GM23338 (cell line): ENCODE measurements around the gene CCSER2. TPM values are rescaled to one million over a fixed set of nuclear protein-coding genes. Genes with fewer than 3 reads are reported as not detected.

Experiments used
- ATAC-seq: fragments of 200-7000 bp; cut with Tn5 transposase; 3 replicates; pipeline ENCODE4 v1.9.1; 2020
- DNase-seq: peaks from one replicate; pipeline ENCODE4 v3.0.0-alpha.2; 2015; ENCODE audit warnings: low spot score
- H2AFZ ChIP-seq: fragments of 200-600 bp; sonication (generic); 2 replicates; pipeline ENCODE4 v1.8.0; 2016; ENCODE audit warnings: antibody characterized with exemption, mild to moderate bottlenecking, moderate library complexity
- H3F3A ChIP-seq: fragments of 200-600 bp; sonication (generic); replicated peaks from 2 replicates; pipeline ENCODE4 v1.8.0; 2017; ENCODE audit warnings: antibody characterized with exemption, mixed run types, low read depth
- H3K27ac ChIP-seq: fragments of 200-600 bp; sonication (generic); 2 replicates; pipeline ENCODE4 v1.6.1; 2016; ENCODE audit warnings: low read depth
- H3K27me3 ChIP-seq: fragments of 200-600 bp; sonication (generic); 2 replicates; pipeline ENCODE4 v1.8.0; 2016; ENCODE audit warnings: mild to moderate bottlenecking, mixed run types, moderate library complexity; ENCODE audit not compliant: insufficient read depth
- H3K36me3 ChIP-seq: fragments of 200-600 bp; sonication (generic); 2 replicates; pipeline ENCODE4 v1.8.0; 2016; ENCODE audit warnings: mild to moderate bottlenecking; ENCODE audit not compliant: insufficient read depth
- H3K4me1 ChIP-seq: fragments of 200-600 bp; sonication (generic); 2 replicates; pipeline ENCODE4 v1.8.0; 2016; ENCODE audit warnings: mild to moderate bottlenecking, moderate library complexity; ENCODE audit not compliant: insufficient read depth
- H3K4me2 ChIP-seq: fragments of 200-600 bp; sonication (generic); 2 replicates; pipeline ENCODE4 v1.7.1; 2017; ENCODE audit warnings: mixed run types
- H3K4me3 ChIP-seq: fragments of 200-600 bp; sonication (generic); 2 replicates; pipeline ENCODE4 v1.6.1; 2016; ENCODE audit warnings: mixed run types
- H3K79me2 ChIP-seq: fragments of 200-600 bp; sonication (generic); replicated peaks from 2 replicates; pipeline ENCODE4 v1.8.0; 2017; ENCODE audit warnings: mild to moderate bottlenecking; ENCODE audit not compliant: insufficient read depth
- H3K9me2 ChIP-seq: fragments of 200-600 bp; sonication (generic); 2 replicates; pipeline ENCODE4 v1.8.0; 2017; ENCODE audit not compliant: insufficient read depth
- H4K20me1 ChIP-seq: fragments of 200-600 bp; sonication (generic); replicated peaks from 2 replicates; pipeline ENCODE4 v1.8.0; 2017; ENCODE audit warnings: mild to moderate bottlenecking; ENCODE audit not compliant: insufficient read depth
- H3K27ac Mint-ChIP-seq: 2 replicates; pipeline ENCODE4 v1.8.0; 2020; ENCODE audit warnings: inconsistent platforms, mild to moderate bottlenecking, moderate library complexity, mixed read lengths
- H3K27me3 Mint-ChIP-seq: 3 replicates; pipeline ENCODE4 v1.8.0; 2022; ENCODE audit warnings: low read depth, mild to moderate bottlenecking, moderate library complexity, mixed read lengths, inconsistent platforms; ENCODE audit not compliant: insufficient read depth, poor library complexity
- H3K36me3 Mint-ChIP-seq: 3 replicates; pipeline ENCODE4 v1.8.0; 2021; ENCODE audit warnings: low read depth, mild to moderate bottlenecking, inconsistent platforms, moderate library complexity, mixed read lengths
- H3K4me1 Mint-ChIP-seq: 3 replicates; pipeline ENCODE4 v1.8.0; 2020; ENCODE audit warnings: mild to moderate bottlenecking, inconsistent platforms, mixed read lengths
- H3K4me3 Mint-ChIP-seq: 3 replicates; pipeline ENCODE4 v1.8.0; 2021; ENCODE audit warnings: moderate library complexity, mild to moderate bottlenecking, inconsistent platforms, mixed read lengths
- H3K9me3 Mint-ChIP-seq: 3 replicates; pipeline ENCODE4 v1.8.0; 2020; ENCODE audit warnings: moderate library complexity, mild to moderate bottlenecking, inconsistent platforms, mixed read lengths
- CREB1 ChIP-seq: fragments of 250-450 bp; sonication (Bioruptor Pico); IDR thresholded peaks from 2 replicates; pipeline ENCODE4 v1.5.0; 2020; ENCODE audit warnings: low read depth, mild to moderate bottlenecking, moderate library complexity
- EZH2 ChIP-seq: fragments of 200-600 bp; sonication (generic); IDR thresholded peaks from one replicate; pipeline ENCODE4 v1.8.0; 2017; ENCODE audit warnings: antibody characterized with exemption, mild to moderate bottlenecking, low read depth; ENCODE audit not compliant: unreplicated experiment
- EZH2phosphoT487 ChIP-seq: fragments of 200-600 bp; sonication (generic); IDR thresholded peaks from one replicate; pipeline ENCODE4 v1.8.1; 2018; ENCODE audit warnings: antibody characterized with exemption; ENCODE audit not compliant: unreplicated experiment
- JUNB ChIP-seq: IDR thresholded peaks from one replicate; pipeline ENCODE4 v1.6.1; 2016; ENCODE audit warnings: antibody characterized with exemption; ENCODE audit not compliant: unreplicated experiment
- NANOG ChIP-seq: IDR thresholded peaks from 2 replicates; pipeline ENCODE4 v1.6.1; 2016; ENCODE audit warnings: antibody characterized with exemption, borderline replicate concordance
- POLR2AphosphoS5 ChIP-seq: IDR thresholded peaks from 2 replicates; pipeline ENCODE4 v1.6.1; 2016; ENCODE audit warnings: antibody characterized with exemption, low read depth
- STAT1 ChIP-seq: IDR thresholded peaks from one replicate; pipeline ENCODE4 v1.6.1; 2016; ENCODE audit warnings: antibody characterized with exemption; ENCODE audit not compliant: unreplicated experiment
- ZNF114 ChIP-seq: fragments of 250-450 bp; sonication (Bioruptor Pico); IDR thresholded peaks from 2 replicates; pipeline ENCODE4 v1.5.0; 2020; ENCODE audit warnings: mild to moderate bottlenecking, moderate library complexity
- ZNF331 ChIP-seq: fragments of 250-450 bp; sonication (Bioruptor Pico); IDR thresholded peaks from 2 replicates; pipeline ENCODE4 v1.5.0; 2020; ENCODE audit warnings: low read depth, mild to moderate bottlenecking, moderate library complexity
- polyA plus RNA-seq: library from polyadenylated mRNA; unstranded; fragments of >200 nt; fragmentation: Nextera tagmentation; extraction: Ambion mirVana; gene quantifications from 2 replicates; pipeline ENCODE4 v1.2.1, GENCODE V29; 2016
- total RNA-seq: library from RNA; depleted of rRNA; stranded (reverse); fragments of >200 nt; shearing (Covaris generic); gene quantifications from 2 replicates; pipeline ENCODE4 v1.2.3, GENCODE V29; 2014
- TF ChIP-seq, protein P1 (sequence below): IDR thresholded peaks from one replicate; pipeline ENCODE4 v1.6.1; 2018; ENCODE audit warnings: antibody characterized with exemption; ENCODE audit not compliant: unreplicated experiment
- TF ChIP-seq, protein P2 (sequence below): IDR thresholded peaks from 2 replicates; pipeline ENCODE4 v1.6.1; 2016; ENCODE audit warnings: antibody characterized with exemption
- TF ChIP-seq, protein P3 (sequence below): fragments of 250-450 bp; sonication (Bioruptor Pico); IDR thresholded peaks from 2 replicates; pipeline ENCODE4 v1.5.0; 2020; ENCODE audit warnings: mild to moderate bottlenecking, moderate library complexity
- TF ChIP-seq, protein P4 (sequence below), 2 experiments: fragments of 200-600 bp in 1 of 2; sonication (generic) in 1 of 2; conservative IDR thresholded peaks; 2 replicates each; pipeline versions ENCODE4 v1.5.1 to v1.6.1; 2016 to 2017; ENCODE audit warnings: antibody characterized with exemption in 2 of 2, low read depth in 2 of 2, mild to moderate bottlenecking in 2 of 2, moderate library complexity in 1 of 2

CCSER2 gene
- total and polyA plus RNA-seq, 2 experiments from 2014 or later: 30.6 to 37.2 TPM

DNA sequence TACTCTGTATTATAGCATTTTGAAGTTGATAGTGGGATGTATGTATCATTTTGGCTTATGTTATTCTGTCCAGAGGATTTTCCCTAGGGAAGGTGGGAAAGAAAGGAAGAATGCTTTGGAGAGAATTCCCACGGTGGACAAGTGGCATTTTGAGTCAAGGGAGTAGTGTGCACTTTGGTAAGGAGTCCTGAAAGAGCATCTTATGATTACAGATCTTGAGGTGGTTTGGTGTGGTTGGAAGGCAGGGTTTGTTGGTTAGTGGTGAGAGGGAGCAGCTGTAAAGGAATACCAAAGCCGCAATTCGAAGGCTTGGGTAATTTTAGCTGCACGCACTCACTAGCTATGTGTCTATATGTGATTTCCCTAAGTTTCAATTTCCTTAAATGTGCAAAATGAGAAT is 16.1 kb downstream of the CCSER2 start:
- H3K36me3 Mint-ChIP-seq: peaks cover 31% of the 10 kb centered on the region
- Histone ChIP-seq H3K36me3 (no peaks in the 10 kb centered on the region), H2AFZ (no peak overlapping the region), H3K27me3 (no peaks in the 10 kb centered on the region), H3K4me1 (peaks cover 31% of the 10 kb centered on the region), H3K4me3 (no peak overlapping the region), H4K20me1 (peaks cover 6% of the 10 kb centered on the region; the same call in 1 of the 2 replicates), H3K27ac (no peak overlapping the region), H3K79me2 (peaks cover 79% of the 10 kb centered on the region), H3K4me2 (no peak overlapping the region), H3K9me2 (peaks cover 5% of the 10 kb centered on the region; the same call in 1 of the 2 replicates), H3F3A (0 out of 2 replicates have a peak, but pooled peaks cover 3% of the 10 kb centered on the region)
- TF ChIP-seq EZH2 (no peak), STAT1 (no peak), EZH2phosphoT487 (no peak), NANOG (no peak), JUNB (no peak), POLR2AphosphoS5 (no peak), CREB1 (CRISPR knock-in tag) (no peak), ZNF114 (CRISPR knock-in tag) (no peak), ZNF331 (CRISPR knock-in tag) (no peak)
- TF ChIP-seq, protein P1, sequence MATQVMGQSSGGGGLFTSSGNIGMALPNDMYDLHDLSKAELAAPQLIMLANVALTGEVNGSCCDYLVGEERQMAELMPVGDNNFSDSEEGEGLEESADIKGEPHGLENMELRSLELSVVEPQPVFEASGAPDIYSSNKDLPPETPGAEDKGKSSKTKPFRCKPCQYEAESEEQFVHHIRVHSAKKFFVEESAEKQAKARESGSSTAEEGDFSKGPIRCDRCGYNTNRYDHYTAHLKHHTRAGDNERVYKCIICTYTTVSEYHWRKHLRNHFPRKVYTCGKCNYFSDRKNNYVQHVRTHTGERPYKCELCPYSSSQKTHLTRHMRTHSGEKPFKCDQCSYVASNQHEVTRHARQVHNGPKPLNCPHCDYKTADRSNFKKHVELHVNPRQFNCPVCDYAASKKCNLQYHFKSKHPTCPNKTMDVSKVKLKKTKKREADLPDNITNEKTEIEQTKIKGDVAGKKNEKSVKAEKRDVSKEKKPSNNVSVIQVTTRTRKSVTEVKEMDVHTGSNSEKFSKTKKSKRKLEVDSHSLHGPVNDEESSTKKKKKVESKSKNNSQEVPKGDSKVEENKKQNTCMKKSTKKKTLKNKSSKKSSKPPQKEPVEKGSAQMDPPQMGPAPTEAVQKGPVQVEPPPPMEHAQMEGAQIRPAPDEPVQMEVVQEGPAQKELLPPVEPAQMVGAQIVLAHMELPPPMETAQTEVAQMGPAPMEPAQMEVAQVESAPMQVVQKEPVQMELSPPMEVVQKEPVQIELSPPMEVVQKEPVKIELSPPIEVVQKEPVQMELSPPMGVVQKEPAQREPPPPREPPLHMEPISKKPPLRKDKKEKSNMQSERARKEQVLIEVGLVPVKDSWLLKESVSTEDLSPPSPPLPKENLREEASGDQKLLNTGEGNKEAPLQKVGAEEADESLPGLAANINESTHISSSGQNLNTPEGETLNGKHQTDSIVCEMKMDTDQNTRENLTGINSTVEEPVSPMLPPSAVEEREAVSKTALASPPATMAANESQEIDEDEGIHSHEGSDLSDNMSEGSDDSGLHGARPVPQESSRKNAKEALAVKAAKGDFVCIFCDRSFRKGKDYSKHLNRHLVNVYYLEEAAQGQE: no peak
- TF ChIP-seq, protein P2, sequence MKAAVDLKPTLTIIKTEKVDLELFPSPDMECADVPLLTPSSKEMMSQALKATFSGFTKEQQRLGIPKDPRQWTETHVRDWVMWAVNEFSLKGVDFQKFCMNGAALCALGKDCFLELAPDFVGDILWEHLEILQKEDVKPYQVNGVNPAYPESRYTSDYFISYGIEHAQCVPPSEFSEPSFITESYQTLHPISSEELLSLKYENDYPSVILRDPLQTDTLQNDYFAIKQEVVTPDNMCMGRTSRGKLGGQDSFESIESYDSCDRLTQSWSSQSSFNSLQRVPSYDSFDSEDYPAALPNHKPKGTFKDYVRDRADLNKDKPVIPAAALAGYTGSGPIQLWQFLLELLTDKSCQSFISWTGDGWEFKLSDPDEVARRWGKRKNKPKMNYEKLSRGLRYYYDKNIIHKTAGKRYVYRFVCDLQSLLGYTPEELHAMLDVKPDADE: no peak
- TF ChIP-seq, protein P3, sequence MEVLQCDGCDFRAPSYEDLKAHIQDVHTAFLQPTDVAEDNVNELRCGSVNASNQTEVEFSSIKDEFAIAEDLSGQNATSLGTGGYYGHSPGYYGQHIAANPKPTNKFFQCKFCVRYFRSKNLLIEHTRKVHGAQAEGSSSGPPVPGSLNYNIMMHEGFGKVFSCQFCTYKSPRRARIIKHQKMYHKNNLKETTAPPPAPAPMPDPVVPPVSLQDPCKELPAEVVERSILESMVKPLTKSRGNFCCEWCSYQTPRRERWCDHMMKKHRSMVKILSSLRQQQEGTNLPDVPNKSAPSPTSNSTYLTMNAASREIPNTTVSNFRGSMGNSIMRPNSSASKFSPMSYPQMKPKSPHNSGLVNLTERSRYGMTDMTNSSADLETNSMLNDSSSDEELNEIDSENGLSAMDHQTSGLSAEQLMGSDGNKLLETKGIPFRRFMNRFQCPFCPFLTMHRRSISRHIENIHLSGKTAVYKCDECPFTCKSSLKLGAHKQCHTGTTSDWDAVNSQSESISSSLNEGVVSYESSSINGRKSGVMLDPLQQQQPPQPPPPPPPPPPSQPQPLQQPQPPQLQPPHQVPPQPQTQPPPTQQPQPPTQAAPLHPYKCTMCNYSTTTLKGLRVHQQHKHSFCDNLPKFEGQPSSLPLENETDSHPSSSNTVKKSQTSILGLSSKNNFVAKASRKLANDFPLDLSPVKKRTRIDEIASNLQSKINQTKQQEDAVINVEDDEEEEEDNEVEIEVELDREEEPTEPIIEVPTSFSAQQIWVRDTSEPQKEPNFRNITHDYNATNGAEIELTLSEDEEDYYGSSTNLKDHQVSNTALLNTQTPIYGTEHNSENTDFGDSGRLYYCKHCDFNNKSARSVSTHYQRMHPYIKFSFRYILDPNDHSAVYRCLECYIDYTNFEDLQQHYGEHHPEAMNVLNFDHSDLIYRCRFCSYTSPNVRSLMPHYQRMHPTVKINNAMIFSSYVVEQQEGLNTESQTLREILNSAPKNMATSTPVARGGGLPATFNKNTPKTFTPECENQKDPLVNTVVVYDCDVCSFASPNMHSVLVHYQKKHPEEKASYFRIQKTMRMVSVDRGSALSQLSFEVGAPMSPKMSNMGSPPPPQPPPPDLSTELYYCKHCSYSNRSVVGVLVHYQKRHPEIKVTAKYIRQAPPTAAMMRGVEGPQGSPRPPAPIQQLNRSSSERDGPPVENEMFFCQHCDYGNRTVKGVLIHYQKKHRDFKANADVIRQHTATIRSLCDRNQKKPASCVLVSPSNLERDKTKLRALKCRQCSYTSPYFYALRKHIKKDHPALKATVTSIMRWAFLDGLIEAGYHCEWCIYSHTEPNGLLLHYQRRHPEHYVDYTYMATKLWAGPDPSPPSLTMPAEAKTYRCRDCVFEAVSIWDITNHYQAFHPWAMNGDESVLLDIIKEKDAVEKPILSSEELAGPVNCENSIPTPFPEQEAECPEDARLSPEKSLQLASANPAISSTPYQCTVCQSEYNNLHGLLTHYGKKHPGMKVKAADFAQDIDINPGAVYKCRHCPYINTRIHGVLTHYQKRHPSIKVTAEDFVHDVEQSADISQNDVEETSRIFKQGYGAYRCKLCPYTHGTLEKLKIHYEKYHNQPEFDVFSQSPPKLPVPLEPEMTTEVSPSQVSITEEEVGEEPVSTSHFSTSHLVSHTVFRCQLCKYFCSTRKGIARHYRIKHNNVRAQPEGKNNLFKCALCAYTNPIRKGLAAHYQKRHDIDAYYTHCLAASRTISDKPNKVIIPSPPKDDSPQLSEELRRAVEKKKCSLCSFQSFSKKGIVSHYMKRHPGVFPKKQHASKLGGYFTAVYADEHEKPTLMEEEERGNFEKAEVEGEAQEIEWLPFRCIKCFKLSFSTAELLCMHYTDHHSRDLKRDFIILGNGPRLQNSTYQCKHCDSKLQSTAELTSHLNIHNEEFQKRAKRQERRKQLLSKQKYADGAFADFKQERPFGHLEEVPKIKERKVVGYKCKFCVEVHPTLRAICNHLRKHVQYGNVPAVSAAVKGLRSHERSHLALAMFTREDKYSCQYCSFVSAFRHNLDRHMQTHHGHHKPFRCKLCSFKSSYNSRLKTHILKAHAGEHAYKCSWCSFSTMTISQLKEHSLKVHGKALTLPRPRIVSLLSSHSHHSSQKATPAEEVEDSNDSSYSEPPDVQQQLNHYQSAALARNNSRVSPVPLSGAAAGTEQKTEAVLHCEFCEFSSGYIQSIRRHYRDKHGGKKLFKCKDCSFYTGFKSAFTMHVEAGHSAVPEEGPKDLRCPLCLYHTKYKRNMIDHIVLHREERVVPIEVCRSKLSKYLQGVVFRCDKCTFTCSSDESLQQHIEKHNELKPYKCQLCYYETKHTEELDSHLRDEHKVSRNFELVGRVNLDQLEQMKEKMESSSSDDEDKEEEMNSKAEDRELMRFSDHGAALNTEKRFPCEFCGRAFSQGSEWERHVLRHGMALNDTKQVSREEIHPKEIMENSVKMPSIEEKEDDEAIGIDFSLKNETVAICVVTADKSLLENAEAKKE (CRISPR knock-in tag): no peak
- TF ChIP-seq, protein P4, sequence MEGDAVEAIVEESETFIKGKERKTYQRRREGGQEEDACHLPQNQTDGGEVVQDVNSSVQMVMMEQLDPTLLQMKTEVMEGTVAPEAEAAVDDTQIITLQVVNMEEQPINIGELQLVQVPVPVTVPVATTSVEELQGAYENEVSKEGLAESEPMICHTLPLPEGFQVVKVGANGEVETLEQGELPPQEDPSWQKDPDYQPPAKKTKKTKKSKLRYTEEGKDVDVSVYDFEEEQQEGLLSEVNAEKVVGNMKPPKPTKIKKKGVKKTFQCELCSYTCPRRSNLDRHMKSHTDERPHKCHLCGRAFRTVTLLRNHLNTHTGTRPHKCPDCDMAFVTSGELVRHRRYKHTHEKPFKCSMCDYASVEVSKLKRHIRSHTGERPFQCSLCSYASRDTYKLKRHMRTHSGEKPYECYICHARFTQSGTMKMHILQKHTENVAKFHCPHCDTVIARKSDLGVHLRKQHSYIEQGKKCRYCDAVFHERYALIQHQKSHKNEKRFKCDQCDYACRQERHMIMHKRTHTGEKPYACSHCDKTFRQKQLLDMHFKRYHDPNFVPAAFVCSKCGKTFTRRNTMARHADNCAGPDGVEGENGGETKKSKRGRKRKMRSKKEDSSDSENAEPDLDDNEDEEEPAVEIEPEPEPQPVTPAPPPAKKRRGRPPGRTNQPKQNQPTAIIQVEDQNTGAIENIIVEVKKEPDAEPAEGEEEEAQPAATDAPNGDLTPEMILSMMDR (conservative IDR thresholded peaks at IDR 0.05; ENCODE audit: low read depth in 2 of 2): no peak
- DNase-seq: no peak
- peaks cover 2% of the 10 kb centered on the region for H3K27me3 Mint-ChIP-seq
- H3K27ac Mint-ChIP-seq: no peak overlapping the region
- peaks cover 25% of the 10 kb centered on the region for H3K4me1 Mint-ChIP-seq
- no peak for ATAC-seq
- H3K9me3 Mint-ChIP-seq: peaks cover 26% of the 10 kb centered on the region
- no peak overlapping the region for H3K4me3 Mint-ChIP-seq
